ENCODE measurements around the gene TRPV2.

TRPV2 gene

DNA sequence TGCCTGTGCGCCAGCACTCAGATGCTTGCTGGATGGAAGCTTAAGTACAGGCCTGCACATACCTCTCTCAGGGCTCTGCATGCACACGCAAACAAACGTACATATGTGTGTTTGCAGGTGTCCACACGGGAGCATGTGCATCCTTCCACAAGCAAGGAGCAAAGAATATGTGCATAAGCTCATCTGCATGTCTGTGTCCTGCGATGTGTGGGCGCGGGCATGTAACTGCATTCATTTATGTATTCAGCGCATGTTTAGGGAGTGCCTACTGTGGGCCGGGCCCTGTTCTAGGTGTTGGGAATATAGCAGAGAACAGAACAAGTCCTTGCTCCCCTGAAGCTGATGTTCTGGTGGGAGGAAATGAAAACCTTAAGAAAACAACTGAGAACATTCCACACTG is 13.7 kb downstream of the TRPV2 start:
- Histone ChIP-seq H3K79me2 (ENCODE audit: control insufficient read depth, low read length) (no peaks in the 10 kb centered on the region), H4K20me1 (ENCODE audit: control insufficient read depth, insufficient read depth, low read depth, low read length) (no peaks in the 10 kb centered on the region), H3K9me3 (ENCODE audit: control insufficient read depth, insufficient read depth, low read length) (no peaks in the 10 kb centered on the region), H3K36me3 (ENCODE audit: control insufficient read depth, low read length) (no peaks in the 10 kb centered on the region), H3K9me2 (replicated peaks; ENCODE audit: control insufficient read depth, low read length) (no peaks in the 10 kb centered on the region), H3K4me1 (ENCODE audit: control insufficient read depth, low read length) (peaks cover 8% of the 10 kb centered on the region), H3K27ac (ENCODE audit: low read depth, low read length) (no peak overlapping the region), H3K4me3 (ENCODE audit: low read length) (no peak overlapping the region), H3F3A (ENCODE audit: control insufficient read depth, insufficient read depth) (no peaks in the 10 kb centered on the region), H3K27me3 (ENCODE audit: control insufficient read depth, low read length) (no peaks in the 10 kb centered on the region), H3K4me2 (ENCODE audit: low read length) (no peak overlapping the region)
- TF ChIP-seq, protein P1, sequence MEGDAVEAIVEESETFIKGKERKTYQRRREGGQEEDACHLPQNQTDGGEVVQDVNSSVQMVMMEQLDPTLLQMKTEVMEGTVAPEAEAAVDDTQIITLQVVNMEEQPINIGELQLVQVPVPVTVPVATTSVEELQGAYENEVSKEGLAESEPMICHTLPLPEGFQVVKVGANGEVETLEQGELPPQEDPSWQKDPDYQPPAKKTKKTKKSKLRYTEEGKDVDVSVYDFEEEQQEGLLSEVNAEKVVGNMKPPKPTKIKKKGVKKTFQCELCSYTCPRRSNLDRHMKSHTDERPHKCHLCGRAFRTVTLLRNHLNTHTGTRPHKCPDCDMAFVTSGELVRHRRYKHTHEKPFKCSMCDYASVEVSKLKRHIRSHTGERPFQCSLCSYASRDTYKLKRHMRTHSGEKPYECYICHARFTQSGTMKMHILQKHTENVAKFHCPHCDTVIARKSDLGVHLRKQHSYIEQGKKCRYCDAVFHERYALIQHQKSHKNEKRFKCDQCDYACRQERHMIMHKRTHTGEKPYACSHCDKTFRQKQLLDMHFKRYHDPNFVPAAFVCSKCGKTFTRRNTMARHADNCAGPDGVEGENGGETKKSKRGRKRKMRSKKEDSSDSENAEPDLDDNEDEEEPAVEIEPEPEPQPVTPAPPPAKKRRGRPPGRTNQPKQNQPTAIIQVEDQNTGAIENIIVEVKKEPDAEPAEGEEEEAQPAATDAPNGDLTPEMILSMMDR (IDR thresholded peaks at IDR 0.05; ENCODE audit: low read depth, low read length, poor library complexity, severe bottlenecking) = no peak
- no peak for TF ChIP-seq EZH2phosphoT487 (IDR thresholded peaks at IDR 0.05; ENCODE audit: borderline replicate concordance, low read length)

DNA sequence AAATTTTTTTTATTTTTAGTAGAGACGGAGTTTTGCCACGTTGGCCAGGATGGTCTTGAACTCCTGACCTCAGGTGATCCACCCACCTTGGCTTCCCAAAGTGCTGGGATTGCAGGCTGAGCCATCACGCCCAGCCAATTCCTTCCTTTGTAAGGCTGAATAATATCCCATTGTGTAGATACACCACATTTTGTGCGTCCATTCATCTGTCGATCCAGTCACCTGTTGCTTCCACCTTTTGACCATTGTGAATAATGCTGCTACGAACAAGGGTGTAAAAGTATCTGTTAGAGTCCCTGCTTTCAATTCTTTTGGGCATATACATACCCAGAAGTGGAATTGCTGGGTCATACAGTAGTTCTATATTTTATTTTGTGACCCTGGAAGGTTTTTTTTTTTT is 15.3 kb downstream of the TRPV2 start:
- Histone ChIP-seq H3K4me1 (ENCODE audit: control insufficient read depth, low read length) (peaks cover 20% of the 10 kb centered on the region), H3K9me3 (ENCODE audit: control insufficient read depth, insufficient read depth, low read length) (no peaks in the 10 kb centered on the region), H3K79me2 (ENCODE audit: control insufficient read depth, low read length) (no peaks in the 10 kb centered on the region), H3F3A (ENCODE audit: control insufficient read depth, insufficient read depth) (no peaks in the 10 kb centered on the region), H3K27ac (ENCODE audit: low read depth, low read length) (no peak overlapping the region), H3K4me3 (ENCODE audit: low read length) (no peak overlapping the region), H4K20me1 (ENCODE audit: control insufficient read depth, insufficient read depth, low read depth, low read length) (no peaks in the 10 kb centered on the region), H3K27me3 (ENCODE audit: control insufficient read depth, low read length) (no peaks in the 10 kb centered on the region), H3K36me3 (ENCODE audit: control insufficient read depth, low read length) (no peaks in the 10 kb centered on the region), H3K4me2 (ENCODE audit: low read length) (no peak overlapping the region), H3K9me2 (replicated peaks; ENCODE audit: control insufficient read depth, low read length) (no peaks in the 10 kb centered on the region)
- no peak for TF ChIP-seq EZH2phosphoT487 (IDR thresholded peaks at IDR 0.05; ENCODE audit: borderline replicate concordance, low read length)
- TF ChIP-seq, protein P1 (IDR thresholded peaks at IDR 0.05; ENCODE audit: low read depth, low read length, poor library complexity, severe bottlenecking) = no peak

DNA sequence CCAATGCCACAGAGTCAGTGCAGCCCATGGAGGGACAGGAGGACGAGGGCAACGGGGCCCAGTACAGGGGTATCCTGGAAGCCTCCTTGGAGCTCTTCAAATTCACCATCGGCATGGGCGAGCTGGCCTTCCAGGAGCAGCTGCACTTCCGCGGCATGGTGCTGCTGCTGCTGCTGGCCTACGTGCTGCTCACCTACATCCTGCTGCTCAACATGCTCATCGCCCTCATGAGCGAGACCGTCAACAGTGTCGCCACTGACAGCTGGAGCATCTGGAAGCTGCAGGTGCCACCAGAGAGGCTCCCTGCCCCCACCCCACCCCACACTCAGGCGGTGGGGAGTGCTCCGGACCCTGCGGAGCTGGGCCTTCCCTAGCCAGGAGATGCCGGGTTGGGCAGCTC is 16.6 kb downstream of the TRPV2 start:
- Histone ChIP-seq H3K36me3 (ENCODE audit: control insufficient read depth, low read length) (no peaks in the 10 kb centered on the region), H3K4me1 (ENCODE audit: control insufficient read depth, low read length) (peaks cover 20% of the 10 kb centered on the region), H3K27ac (ENCODE audit: low read depth, low read length) (no peak overlapping the region), H3K79me2 (ENCODE audit: control insufficient read depth, low read length) (no peaks in the 10 kb centered on the region), H3K4me3 (ENCODE audit: low read length) (no peak overlapping the region), H3K9me3 (ENCODE audit: control insufficient read depth, insufficient read depth, low read length) (no peaks in the 10 kb centered on the region), H4K20me1 (ENCODE audit: control insufficient read depth, insufficient read depth, low read depth, low read length) (no peaks in the 10 kb centered on the region), H3K4me2 (ENCODE audit: low read length) (no peak overlapping the region), H3K9me2 (replicated peaks; ENCODE audit: control insufficient read depth, low read length) (no peaks in the 10 kb centered on the region), H3K27me3 (ENCODE audit: control insufficient read depth, low read length) (no peaks in the 10 kb centered on the region), H3F3A (ENCODE audit: control insufficient read depth, insufficient read depth) (no peaks in the 10 kb centered on the region)
- no peak for TF ChIP-seq EZH2phosphoT487 (IDR thresholded peaks at IDR 0.05; ENCODE audit: borderline replicate concordance, low read length)
- TF ChIP-seq, protein P1 (IDR thresholded peaks at IDR 0.05; ENCODE audit: low read depth, low read length, poor library complexity, severe bottlenecking) = no peak

DNA sequence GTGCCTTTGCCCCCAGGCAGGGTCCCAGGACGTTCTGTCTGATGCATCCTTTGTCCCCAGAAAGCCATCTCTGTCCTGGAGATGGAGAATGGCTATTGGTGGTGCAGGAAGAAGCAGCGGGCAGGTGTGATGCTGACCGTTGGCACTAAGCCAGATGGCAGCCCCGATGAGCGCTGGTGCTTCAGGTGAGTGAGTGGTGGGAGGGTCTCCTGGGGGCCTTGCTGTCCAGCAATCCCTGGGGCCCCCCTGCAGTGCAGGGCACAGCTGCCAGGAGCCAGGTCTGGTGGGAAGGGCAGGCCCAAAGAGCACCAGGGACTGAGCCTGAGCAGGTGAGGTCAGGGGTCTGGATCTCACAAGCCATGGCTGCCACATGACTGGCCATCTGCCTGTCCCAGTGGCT is 18.1 kb downstream of the TRPV2 start:
- Histone ChIP-seq H3K9me2 (replicated peaks; ENCODE audit: control insufficient read depth, low read length) (no peaks in the 10 kb centered on the region), H3K27me3 (ENCODE audit: control insufficient read depth, low read length) (no peaks in the 10 kb centered on the region), H3K79me2 (ENCODE audit: control insufficient read depth, low read length) (peaks cover 3% of the 10 kb centered on the region), H3K4me1 (ENCODE audit: control insufficient read depth, low read length) (peaks cover 19% of the 10 kb centered on the region), H3K27ac (ENCODE audit: low read depth, low read length) (no peak overlapping the region), H4K20me1 (ENCODE audit: control insufficient read depth, insufficient read depth, low read depth, low read length) (no peaks in the 10 kb centered on the region), H3K36me3 (ENCODE audit: control insufficient read depth, low read length) (no peaks in the 10 kb centered on the region), H3F3A (ENCODE audit: control insufficient read depth, insufficient read depth) (no peaks in the 10 kb centered on the region), H3K4me2 (ENCODE audit: low read length) (no peak overlapping the region), H3K4me3 (ENCODE audit: low read length) (no peak overlapping the region), H3K9me3 (ENCODE audit: control insufficient read depth, insufficient read depth, low read length) (no peaks in the 10 kb centered on the region)
- TF ChIP-seq, protein P1 (IDR thresholded peaks at IDR 0.05; ENCODE audit: low read depth, low read length, poor library complexity, severe bottlenecking) = no peak
- TF ChIP-seq EZH2phosphoT487 (IDR thresholded peaks at IDR 0.05; ENCODE audit: borderline replicate concordance, low read length) = no peak
